ENCODE data around the gene RFC5. TPM values are rescaled to one million over a fixed set of nuclear protein-coding genes. Genes with fewer than 3 reads are reported as not detected.

RFC5 gene
- total RNA-seq, 1 experiment from 2014 or later: 62.1 TPM

DNA sequence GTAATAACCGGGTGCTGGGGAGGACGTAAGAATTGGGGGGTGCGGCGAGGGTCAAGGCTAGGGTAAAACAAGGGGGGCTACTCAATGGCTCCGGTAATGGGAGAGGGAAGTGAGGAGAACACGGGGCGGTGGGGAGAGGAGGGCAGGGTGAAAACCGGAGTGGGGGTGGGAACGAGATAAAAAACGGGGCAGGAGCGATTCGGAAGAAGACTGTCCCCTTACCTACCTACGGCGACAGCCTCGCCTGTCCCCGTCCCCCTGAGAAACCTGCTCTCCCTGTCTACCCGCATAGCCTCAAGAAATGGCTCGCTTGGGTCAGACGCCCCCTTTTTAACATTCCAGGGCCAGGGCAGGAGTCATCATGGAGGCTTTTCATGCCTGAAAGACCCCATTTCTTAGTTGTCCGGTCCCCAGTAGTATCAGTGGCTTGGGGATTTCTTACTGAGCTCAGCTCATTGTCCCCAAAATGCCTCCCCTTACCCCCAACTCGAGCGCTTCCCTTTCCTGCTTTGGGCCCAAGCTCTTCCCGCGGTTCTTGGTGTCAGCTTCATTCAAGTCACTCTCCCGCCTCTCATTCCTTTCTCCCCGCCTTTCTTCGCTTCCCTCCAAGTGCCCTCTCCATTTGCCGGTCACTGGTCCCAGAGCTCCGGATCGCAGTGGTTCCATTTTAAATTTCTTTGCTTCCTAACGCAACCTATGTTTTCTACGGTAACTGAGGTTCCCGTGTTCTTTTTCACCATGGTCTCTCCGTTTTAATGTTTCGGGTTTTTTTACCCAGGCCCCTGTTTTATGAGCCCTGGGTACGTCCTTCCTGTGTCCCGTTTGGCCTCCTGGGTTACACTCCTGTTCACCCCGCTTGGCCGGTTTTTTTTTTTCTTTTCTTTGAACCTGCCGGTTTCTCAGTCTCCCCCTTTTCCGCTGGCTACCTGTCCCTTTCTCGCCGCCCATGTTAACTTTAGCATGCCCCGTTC, 45.7 kb downstream of the RFC5 start:
- no peaks in the 10 kb centered on the region for H3K9me3 ChIP-seq (ENCODE audit: low read depth, low read length, poor library complexity, severe bottlenecking)
- ChIA-PET CTCF (no interaction called here), POLR2A (ENCODE audit: low non-redundant PET) (interaction anchor here (0.7 kb wide), 1 partner anchor 76 kb away, joined by 7 read pairs; no protein-coding TSS in a partner anchor)
- no peaks in the 10 kb centered on the region for H3K27me3 ChIP-seq (replicated peaks; ENCODE audit: insufficient read depth, low read depth, low read length, poor library complexity)
- DNase-seq (ENCODE audit: low spot score): peak; percentile 67
- H3K27ac ChIP-seq (ENCODE audit: low read depth, low read length, poor library complexity, severe bottlenecking): peak overlapping the region; percentile 92
- H3K4me1 ChIP-seq (ENCODE audit: insufficient read depth, low read length, poor library complexity, severe bottlenecking): peaks cover 23% of the 10 kb centered on the region
- BruUV-seq (replicated peaks): TSS peak; percentile 55
- H3K36me3 ChIP-seq (ENCODE audit: insufficient read depth, low read length, poor library complexity, severe bottlenecking): no peaks in the 10 kb centered on the region
- TF ChIP-seq, protein P1, sequence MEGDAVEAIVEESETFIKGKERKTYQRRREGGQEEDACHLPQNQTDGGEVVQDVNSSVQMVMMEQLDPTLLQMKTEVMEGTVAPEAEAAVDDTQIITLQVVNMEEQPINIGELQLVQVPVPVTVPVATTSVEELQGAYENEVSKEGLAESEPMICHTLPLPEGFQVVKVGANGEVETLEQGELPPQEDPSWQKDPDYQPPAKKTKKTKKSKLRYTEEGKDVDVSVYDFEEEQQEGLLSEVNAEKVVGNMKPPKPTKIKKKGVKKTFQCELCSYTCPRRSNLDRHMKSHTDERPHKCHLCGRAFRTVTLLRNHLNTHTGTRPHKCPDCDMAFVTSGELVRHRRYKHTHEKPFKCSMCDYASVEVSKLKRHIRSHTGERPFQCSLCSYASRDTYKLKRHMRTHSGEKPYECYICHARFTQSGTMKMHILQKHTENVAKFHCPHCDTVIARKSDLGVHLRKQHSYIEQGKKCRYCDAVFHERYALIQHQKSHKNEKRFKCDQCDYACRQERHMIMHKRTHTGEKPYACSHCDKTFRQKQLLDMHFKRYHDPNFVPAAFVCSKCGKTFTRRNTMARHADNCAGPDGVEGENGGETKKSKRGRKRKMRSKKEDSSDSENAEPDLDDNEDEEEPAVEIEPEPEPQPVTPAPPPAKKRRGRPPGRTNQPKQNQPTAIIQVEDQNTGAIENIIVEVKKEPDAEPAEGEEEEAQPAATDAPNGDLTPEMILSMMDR (conservative IDR thresholded peaks at IDR 0.05; ENCODE audit: low read depth, low read length): no peak
- TF ChIP-seq EZH2 (IDR thresholded peaks at IDR 0.05; ENCODE audit: borderline replicate concordance, low read depth, low read length, poor library complexity, severe bottlenecking): no peak
- H3K4me3 ChIP-seq (ENCODE audit: low read depth, low read length, poor library complexity, severe bottlenecking): peak overlapping the region; percentile 72
- intact Hi-C loops (cut with micrococcal nuclease; ENCODE audit: unreplicated experiment): loop anchor here (5.0 kb wide), 2 partner anchors 75 to 315 kb away; partner anchors contain the start of genes PEBP1 and SUDS3

DNA sequence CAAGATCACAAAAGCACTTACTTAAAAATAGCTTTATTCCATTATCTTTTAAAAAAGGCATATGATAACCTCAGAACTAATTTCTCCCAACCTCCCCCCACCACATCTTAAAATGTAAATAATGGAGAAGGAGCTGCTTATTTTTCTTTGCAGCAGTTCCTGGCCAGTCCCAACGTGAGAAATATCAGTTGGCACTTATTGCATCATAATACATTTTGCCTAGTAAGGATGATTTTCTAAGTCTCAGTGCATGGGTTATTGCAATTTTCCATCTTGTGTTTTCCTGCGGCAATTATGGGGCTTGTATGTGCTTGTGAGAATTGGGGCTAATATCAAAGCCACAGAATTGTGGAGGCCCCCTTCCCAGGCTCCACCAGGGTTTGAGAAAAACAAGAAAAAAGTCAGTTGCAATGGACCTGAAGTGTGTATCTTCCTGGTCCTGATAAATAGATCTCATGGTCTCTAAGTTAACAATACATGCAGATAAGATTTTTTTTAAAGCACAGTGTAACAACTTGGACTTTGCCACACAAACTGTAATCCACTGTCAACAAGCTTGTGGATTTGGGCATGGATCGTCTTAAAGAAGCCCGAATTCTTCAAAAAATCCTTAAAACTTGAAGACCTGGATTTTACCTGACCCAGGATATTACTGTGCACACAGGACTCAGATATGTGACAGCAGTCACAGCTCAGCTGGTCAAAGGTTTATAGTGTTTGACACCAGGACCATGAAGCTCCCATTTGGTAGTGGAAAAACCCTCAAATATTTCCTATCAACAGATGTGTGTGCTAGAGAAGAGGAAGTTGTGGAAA, 47.3 kb downstream of the RFC5 start:
- Histone ChIP-seq H3K4me3 (ENCODE audit: low read depth, low read length, poor library complexity, severe bottlenecking) (no peak overlapping the region), H3K9me3 (ENCODE audit: low read depth, low read length, poor library complexity, severe bottlenecking) (no peaks in the 10 kb centered on the region), H3K27ac (ENCODE audit: low read depth, low read length, poor library complexity, severe bottlenecking) (no peak overlapping the region), H3K36me3 (ENCODE audit: insufficient read depth, low read length, poor library complexity, severe bottlenecking) (no peaks in the 10 kb centered on the region), H3K27me3 (replicated peaks; ENCODE audit: insufficient read depth, low read depth, low read length, poor library complexity) (no peaks in the 10 kb centered on the region), H3K4me1 (ENCODE audit: insufficient read depth, low read length, poor library complexity, severe bottlenecking) (peaks cover 22% of the 10 kb centered on the region)
- POLR2A ChIA-PET (ENCODE audit: low non-redundant PET): no interaction called here
- DNase-seq (ENCODE audit: low spot score): no peak
- intact Hi-C loops (cut with micrococcal nuclease; ENCODE audit: unreplicated experiment): loop anchor here (5.0 kb wide), 2 partner anchors 74 to 314 kb away; partner anchors contain the start of genes PEBP1 and SUDS3
- TF ChIP-seq EZH2 (IDR thresholded peaks at IDR 0.05; ENCODE audit: borderline replicate concordance, low read depth, low read length, poor library complexity, severe bottlenecking): no peak
- TF ChIP-seq, protein P1 (conservative IDR thresholded peaks at IDR 0.05; ENCODE audit: low read depth, low read length): no peak
- CTCF ChIA-PET: no interaction called here
- no TSS peak for BruUV-seq (replicated peaks)

DNA sequence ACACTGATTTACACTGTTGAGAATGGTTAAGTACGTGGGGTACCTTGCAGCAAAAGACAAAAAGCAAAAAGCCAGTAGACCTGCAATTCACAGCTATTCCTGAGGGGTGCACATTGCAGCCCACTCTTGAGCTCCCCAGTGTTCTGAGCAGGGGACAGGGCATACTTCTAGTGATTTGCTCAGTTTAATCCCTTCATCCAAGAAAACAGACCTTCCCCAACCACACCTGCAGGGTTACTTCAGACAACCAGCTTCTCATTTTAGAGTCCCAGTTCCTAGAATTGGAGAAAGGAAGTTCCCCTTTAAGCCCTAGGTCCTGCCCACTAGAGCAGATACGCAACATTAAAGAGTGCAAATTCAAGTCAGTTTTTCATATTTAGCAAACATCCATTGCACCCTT, 48.1 kb downstream of the RFC5 start:
- no peaks in the 10 kb centered on the region for H3K36me3 ChIP-seq (ENCODE audit: insufficient read depth, low read length, poor library complexity, severe bottlenecking)
- H3K27me3 ChIP-seq (replicated peaks; ENCODE audit: insufficient read depth, low read depth, low read length, poor library complexity): no peaks in the 10 kb centered on the region
- CTCF ChIA-PET: no interaction called here
- POLR2A ChIA-PET (ENCODE audit: low non-redundant PET): no interaction called here
- DNase-seq (ENCODE audit: low spot score): peak; percentile 36
- TF ChIP-seq EZH2 (IDR thresholded peaks at IDR 0.05; ENCODE audit: borderline replicate concordance, low read depth, low read length, poor library complexity, severe bottlenecking): no peak
- TF ChIP-seq, protein P1 (conservative IDR thresholded peaks at IDR 0.05; ENCODE audit: low read depth, low read length): peak; percentile 47
- H3K27ac ChIP-seq (ENCODE audit: low read depth, low read length, poor library complexity, severe bottlenecking): no peak overlapping the region
- H3K4me3 ChIP-seq (ENCODE audit: low read depth, low read length, poor library complexity, severe bottlenecking): no peak overlapping the region
- H3K4me1 ChIP-seq (ENCODE audit: insufficient read depth, low read length, poor library complexity, severe bottlenecking): peaks cover 16% of the 10 kb centered on the region
- H3K9me3 ChIP-seq (ENCODE audit: low read depth, low read length, poor library complexity, severe bottlenecking): no peaks in the 10 kb centered on the region
- intact Hi-C loops (cut with micrococcal nuclease; ENCODE audit: unreplicated experiment): loop anchor here (5.0 kb wide), 2 partner anchors 73 to 313 kb away; partner anchors contain the start of genes PEBP1 and SUDS3
- no TSS peak for BruUV-seq (replicated peaks)
